Stimulated activated CD4-positive, alpha-beta T cell treated with anti-CD3 and anti-CD28 coated beads, Interleukin-15, amount 100 ng/mL, for 24 hours (primary cell): ENCODE measurements around the gene NUAK1.
A peak's percentile ranks its signal among the peaks of the same experiment; 100 is the strongest.
"Not testable (repeated sequence)": the region's sequence is repeated elsewhere in the genome, so short reads cannot be mapped to it uniquely, and the experiment has no call there.

ENCODE experiments used
- DNase-seq: peaks from one replicate; pipeline ENCODE4 v3.0.0-alpha.2; 2020

Gene NUAK1

GRCh38 chr12:106146987-106147386, 8.2 kb upstream of the NUAK1 start:
- DNase-seq: no peak

DNA sequence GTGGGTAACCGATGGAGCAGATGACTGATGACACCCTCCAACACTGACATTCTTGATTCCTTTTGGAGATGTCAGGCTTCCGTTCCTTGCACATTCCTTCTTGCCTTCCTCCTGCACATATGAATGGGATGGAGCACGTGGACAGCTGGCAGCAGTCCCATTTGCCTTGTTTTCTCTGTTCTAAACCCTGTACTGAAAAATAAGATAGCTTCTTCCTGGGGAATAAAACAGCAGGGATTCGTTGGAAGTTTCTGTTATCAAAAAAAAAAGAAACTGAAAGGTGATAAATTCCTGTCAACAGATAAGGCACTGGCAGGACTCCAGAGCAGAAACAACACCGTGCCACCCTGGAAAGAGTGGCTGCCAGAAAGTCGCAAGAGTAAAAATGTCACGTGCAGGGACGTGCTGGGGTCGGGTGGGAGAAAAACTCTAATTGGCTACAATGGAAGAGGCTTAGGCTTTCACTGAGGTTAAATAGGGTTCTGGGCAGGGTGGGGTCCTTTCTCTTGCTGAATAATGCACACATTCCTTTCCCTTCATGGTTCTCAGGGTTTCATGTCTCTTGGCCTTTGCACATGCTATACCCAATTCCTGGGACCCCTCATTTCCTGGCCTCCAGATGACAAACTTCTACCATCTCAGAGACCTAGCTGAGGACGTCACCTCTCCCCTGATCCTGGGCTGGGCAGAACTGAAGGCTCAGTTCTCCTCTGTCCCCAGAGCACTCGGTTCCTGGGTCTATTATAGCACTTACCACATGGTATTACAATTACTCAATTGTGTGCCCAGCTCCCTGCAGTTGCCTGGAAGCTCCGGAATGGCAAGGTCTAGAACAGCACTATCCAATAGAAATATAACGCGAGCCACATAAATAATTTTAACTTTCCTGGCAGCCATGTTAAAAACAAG, 7.0 kb upstream of the NUAK1 start:
- no peak for DNase-seq

- no peak for DNase-seq
Observed at GRCh38 chr12:106144847-106145246, 6.1 kb upstream of the NUAK1 start.

GRCh38 chr12:106142591-106143261, 4.0 kb upstream of the NUAK1 start:
- no peak for DNase-seq

DNA sequence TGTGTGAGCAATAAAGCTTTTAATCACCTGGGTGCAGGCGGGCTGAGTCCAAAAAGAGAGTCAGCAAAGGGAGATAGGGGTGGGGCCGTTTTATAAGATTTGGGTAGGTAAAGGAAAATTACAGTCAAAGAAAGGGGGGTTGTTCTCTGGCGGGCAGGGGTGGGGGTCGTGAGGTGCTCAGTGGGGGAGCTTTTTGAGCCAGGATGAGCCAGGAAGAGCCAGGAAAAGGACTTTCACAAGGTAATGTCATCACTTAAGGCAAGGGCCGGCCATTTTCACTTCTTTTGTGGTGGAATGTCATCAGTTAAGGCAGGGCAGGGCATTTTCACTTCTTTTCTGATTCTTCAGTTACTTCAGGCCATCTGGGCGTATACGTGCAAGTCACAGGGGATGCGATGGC, 3.2 kb upstream of the NUAK1 start:
- DNase-seq: not testable (repeated sequence)

GRCh38 chr12:106141452-106141851, 2.7 kb upstream of the NUAK1 start:
- DNase-seq: no peak

GRCh38 chr12:106141003-106141402, 2.2 kb upstream of the NUAK1 start:
- DNase-seq: no peak

DNA sequence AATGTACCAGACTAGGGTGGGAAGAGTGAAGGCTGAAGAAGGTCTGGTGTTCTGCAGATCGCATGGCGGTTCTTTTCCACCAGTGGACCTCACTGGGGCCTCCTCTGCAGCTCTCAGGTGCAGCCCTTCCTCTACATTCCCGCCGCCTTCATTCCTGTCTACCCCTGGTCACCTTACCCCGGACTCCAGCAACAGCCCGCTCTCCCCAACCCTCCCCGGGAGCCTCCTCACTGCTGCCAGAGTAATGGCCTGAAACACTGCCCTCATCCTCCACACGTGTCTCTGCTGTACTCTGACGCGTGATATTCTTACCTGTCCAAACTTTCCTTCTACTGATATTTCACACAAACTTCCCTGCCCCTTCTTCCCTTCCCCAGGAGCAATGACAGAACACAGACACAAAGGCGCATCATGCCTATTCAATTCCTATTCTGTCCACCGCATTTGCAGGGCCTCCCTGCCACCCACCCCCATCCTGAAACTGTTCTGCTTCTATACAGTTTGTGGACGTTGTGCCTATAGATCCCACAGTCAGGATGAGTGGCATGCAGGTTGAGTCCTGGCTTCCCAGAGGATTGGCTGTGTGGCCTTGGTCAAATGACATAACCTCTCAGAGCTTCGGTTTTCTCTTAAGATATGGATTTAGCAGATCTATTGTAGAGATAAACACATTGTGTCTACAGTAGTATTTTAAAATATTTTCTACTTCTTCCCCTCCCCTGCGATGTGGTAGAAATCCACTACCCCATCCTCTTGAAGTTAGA, 1.7 kb upstream of the NUAK1 start:
- DNase-seq: no peak

GRCh38 chr12:106139422-106140171, 843 bp upstream of the NUAK1 start:
- peak; percentile 48 for DNase-seq

- DNase-seq: peak; percentile 15
Observed at GRCh38 chr12:106138357-106138632, 459 bp downstream of the NUAK1 start.

DNA sequence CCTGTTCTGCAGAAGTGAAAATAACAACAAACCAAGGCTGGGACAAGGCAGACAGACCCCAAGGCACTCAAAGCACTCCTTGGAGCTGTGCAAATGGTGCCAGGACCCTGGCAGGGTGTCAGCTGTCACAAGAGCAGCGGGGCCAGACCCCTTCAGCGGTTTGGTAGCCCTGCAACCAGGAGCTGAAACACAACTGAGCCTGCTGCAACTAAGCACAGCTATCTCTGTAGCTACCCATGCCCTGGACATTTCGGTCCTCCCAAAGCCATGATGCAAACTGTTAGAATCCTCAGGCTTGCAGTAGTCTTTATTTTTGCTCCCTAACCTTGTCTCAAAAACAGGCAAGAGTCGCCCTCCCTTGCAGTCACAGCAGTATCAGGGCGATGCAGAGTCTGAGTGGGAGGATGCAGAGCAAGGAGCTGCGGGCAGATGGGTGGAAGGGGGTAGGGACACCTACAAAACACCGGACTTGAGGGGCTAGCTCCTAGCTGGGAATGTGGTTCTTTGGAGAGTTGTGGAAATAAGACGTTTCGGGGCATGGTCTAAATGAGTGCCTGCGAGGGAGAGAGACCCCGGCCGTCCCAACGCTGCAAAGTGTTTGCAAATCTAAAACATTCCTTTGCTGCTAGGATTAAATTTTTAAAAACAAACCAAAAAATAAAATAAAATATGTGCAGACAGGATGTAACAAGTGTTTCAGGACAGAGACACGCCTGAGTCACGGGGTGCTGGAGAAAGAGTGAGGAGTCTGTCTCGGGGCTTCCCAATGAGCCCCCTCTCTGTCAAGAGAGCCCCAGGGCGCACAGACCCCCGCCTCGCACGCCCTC, 1.0 kb downstream of the NUAK1 start:
- DNase-seq: peak; percentile 6

DNA sequence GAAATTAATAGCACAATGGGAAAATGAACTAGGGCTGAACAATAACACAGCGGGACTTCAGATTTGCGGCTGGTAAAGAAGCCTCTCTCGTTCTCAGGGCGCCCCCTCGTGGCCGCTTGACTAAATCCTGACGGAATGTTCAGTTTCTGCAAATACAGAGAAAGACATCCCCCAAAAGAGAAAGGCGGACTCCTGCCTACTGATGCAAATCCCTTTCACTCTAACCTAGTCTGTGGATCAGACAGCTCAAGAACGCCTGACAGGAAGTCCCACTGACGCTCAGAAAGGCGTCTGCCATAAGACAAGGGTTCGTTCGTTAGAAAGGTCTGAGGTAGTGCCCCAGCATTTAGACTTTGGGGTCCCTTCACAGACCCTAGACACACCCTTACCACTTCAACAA, 2.5 kb downstream of the NUAK1 start:
- peak; percentile 85 for DNase-seq

- no peak for DNase-seq
Observed at GRCh38 chr12:106135781-106136180, 3.0 kb downstream of the NUAK1 start.

- no peak for DNase-seq
Observed at GRCh38 chr12:106135075-106135474, 3.7 kb downstream of the NUAK1 start.

- no peak for DNase-seq
Observed at GRCh38 chr12:106134294-106134949, 4.3 kb downstream of the NUAK1 start.

- no peak for DNase-seq
Observed at GRCh38 chr12:106133136-106134087, 5.3 kb downstream of the NUAK1 start.

GRCh38 chr12:106132175-106133135, 6.3 kb downstream of the NUAK1 start:
- DNase-seq: no peak

DNA sequence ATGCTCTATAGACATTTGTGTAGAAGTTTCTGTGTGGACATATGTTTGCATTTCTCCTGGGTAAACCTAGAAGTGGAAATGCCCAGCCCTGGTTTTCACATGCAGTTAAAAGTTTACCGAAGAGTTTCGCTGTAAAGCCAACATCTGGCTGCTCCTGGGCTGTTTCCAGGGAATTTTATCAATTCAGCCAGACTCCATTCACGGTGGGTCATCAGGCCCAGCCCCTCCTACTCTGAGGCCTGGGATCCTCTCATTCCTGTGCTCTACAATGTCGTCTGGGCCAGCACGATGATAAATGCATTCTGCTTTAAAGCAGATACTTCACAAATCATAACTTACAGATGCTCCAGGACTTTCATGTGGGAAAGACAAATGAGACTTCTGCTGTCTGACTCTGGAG, 7.1 kb downstream of the NUAK1 start:
- DNase-seq: no peak

GRCh38 chr12:106130474-106131113, 8.2 kb downstream of the NUAK1 start:
- no peak for DNase-seq
